ENCODE measurements around the gene UTRN.

DNA sequence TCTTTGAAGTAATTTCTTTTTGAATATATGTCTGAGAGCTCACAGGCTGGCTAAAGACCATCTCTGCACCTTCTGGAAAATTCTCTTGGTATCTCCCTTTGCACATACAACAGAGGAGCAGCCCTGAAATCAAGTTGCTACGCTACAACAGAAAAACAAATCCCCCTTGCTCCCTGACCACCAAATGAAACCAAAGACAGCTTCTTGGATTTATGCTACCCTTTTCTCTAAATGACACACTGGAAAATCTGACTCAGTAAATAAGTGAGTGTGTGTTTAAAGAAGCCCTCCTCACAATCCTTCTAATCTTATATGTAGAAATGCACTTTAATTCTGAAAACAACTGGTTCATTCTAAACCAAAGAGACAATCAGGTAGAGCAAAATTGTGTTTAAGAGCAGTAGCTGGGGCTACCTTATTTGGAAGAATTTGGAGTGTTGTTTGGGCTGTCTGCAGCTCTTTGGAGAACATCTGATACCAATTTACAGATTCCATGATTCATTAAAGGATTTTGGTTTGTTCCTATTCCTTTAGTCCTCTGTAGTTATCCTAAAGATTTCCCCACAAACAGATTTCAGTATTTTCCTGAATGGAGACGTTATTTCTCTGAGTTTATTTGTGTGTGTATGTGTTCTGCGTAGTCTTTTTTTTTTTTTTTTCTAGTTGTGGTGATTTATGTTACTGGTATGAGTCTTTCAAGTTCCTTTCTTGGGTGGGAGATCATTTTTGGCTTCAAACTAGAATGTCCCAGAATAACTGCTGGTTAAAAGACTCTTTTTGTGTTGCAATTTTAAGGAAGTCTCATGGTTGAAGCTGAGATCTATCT is 36.4 kb upstream of the UTRN start:
- TF ChIP-seq POLR2A (IDR thresholded peaks at IDR 0.05): no peak
- TF ChIP-seq, protein P1, sequence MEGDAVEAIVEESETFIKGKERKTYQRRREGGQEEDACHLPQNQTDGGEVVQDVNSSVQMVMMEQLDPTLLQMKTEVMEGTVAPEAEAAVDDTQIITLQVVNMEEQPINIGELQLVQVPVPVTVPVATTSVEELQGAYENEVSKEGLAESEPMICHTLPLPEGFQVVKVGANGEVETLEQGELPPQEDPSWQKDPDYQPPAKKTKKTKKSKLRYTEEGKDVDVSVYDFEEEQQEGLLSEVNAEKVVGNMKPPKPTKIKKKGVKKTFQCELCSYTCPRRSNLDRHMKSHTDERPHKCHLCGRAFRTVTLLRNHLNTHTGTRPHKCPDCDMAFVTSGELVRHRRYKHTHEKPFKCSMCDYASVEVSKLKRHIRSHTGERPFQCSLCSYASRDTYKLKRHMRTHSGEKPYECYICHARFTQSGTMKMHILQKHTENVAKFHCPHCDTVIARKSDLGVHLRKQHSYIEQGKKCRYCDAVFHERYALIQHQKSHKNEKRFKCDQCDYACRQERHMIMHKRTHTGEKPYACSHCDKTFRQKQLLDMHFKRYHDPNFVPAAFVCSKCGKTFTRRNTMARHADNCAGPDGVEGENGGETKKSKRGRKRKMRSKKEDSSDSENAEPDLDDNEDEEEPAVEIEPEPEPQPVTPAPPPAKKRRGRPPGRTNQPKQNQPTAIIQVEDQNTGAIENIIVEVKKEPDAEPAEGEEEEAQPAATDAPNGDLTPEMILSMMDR (IDR thresholded peaks at IDR 0.05): no peak
